Liver (tissue), 3 donors: ENCODE results near the gene OCA2.

Experiments used
- EGR1 ChIP-seq, 2 donors: IDR thresholded peaks; 2 replicates each; pipeline ENCODE4 v1.6.1; 2016 to 2018; ENCODE audit warnings: antibody characterized with exemption in 2 of 2, low read depth in 2 of 2
- FOXA1 ChIP-seq: IDR thresholded peaks from 2 replicates; pipeline ENCODE4 v1.6.1; 2016; ENCODE audit warnings: antibody characterized with exemption
- HNF4G ChIP-seq: IDR thresholded peaks from 2 replicates; pipeline ENCODE4 v1.6.1; 2016; ENCODE audit warnings: antibody characterized with exemption
- JUND ChIP-seq, 2 donors: IDR thresholded peaks; 2 replicates each; pipeline ENCODE4 v1.6.1; 2016; ENCODE audit warnings: antibody characterized with exemption in 2 of 2
- MAX ChIP-seq: IDR thresholded peaks from 2 replicates; pipeline ENCODE4 v1.6.1; 2016; ENCODE audit warnings: antibody characterized with exemption
- RAD21 ChIP-seq, 2 donors: IDR thresholded peaks; 2 replicates each; pipeline ENCODE4 v1.6.1; 2016; ENCODE audit warnings: antibody characterized with exemption in 2 of 2, mild to moderate bottlenecking in 2 of 2
- TAF1 ChIP-seq: conservative IDR thresholded peaks from 2 replicates; pipeline ENCODE4 v1.6.1; 2016; ENCODE audit warnings: antibody characterized with exemption, mild to moderate bottlenecking
- TF ChIP-seq, protein P1 (sequence below): fragments of 150-350 bp; IDR thresholded peaks from 2 replicates; pipeline ENCODE4 v1.5.1; 2017; ENCODE audit warnings: improper control_type of control experiment, low read depth, low read length; ENCODE audit not compliant: missing input control
- donor health status: healthy.
- donor health status: healthy.

DNA sequence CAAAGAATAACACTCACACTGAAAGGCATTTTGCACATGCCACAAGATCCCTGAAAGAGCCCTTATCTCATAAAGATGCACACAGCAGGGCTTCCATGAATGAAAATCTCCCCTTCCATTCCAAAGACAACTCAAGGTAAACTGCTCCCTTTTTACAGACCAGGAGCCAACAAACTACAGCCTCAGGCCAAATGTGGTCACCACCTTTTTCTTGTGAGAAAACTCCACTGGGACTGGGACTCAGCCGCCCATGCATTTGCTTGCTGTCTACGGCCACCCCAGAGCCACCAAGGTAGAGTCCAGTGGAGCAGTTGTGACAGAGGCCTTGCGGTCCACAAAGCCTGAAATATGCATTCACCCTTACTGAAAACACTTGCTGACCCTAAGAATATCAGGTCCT, 334.8 kb downstream of the OCA2 start:
- TF ChIP-seq, protein P1, sequence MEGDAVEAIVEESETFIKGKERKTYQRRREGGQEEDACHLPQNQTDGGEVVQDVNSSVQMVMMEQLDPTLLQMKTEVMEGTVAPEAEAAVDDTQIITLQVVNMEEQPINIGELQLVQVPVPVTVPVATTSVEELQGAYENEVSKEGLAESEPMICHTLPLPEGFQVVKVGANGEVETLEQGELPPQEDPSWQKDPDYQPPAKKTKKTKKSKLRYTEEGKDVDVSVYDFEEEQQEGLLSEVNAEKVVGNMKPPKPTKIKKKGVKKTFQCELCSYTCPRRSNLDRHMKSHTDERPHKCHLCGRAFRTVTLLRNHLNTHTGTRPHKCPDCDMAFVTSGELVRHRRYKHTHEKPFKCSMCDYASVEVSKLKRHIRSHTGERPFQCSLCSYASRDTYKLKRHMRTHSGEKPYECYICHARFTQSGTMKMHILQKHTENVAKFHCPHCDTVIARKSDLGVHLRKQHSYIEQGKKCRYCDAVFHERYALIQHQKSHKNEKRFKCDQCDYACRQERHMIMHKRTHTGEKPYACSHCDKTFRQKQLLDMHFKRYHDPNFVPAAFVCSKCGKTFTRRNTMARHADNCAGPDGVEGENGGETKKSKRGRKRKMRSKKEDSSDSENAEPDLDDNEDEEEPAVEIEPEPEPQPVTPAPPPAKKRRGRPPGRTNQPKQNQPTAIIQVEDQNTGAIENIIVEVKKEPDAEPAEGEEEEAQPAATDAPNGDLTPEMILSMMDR = no peak
- TF ChIP-seq JUND (IDR thresholded peaks at IDR 0.05) (no peak), FOXA1 (no peak), TAF1 (no peak), EGR1 (IDR thresholded peaks at IDR 0.05; ENCODE audit: low read depth in 2 of 2) (no peak), RAD21 (IDR thresholded peaks at IDR 0.05) (no peak), MAX (no peak), HNF4G (no peak)
